ACC112 (cell line): ENCODE measurements around the gene SAT2.
A peak's percentile ranks its signal among the peaks of the same experiment; 100 is the strongest.
"Not testable (repeated sequence)": the region's sequence is repeated elsewhere in the genome, so short reads cannot be mapped to it uniquely, and the experiment has no call there.

Source experiments
- H2AFZ ChIP-seq: fragments of 200-600 bp; sonication (generic); one replicate; pipeline ENCODE4 v1.6.0; 2017; ENCODE audit warnings: antibody characterized with exemption, low read length; ENCODE audit not compliant: unreplicated experiment
- H3K27ac ChIP-seq: fragments of 200-600 bp; sonication (generic); 2 replicates; pipeline ENCODE4 v1.5.1; 2014; ENCODE audit warnings: low read depth, mild to moderate bottlenecking, antibody characterized with exemption, low read length, moderate library complexity
- H3K27me3 ChIP-seq: fragments of 200-600 bp; sonication (generic); 2 replicates; pipeline ENCODE4 v1.6.1; 2014; ENCODE audit warnings: mild to moderate bottlenecking, antibody characterized with exemption, low read length, moderate library complexity, mixed read lengths; ENCODE audit not compliant: insufficient read depth
- H3K36me3 ChIP-seq: fragments of 200-600 bp; sonication (generic); 2 replicates; pipeline ENCODE4 v1.6.1; 2016; ENCODE audit warnings: mild to moderate bottlenecking, antibody characterized with exemption, low read length, moderate library complexity, mixed read lengths; ENCODE audit not compliant: insufficient read depth
- H3K4me1 ChIP-seq: fragments of 200-600 bp; sonication (generic); one replicate; pipeline ENCODE4 v1.6.1; 2016; ENCODE audit warnings: low read length, mixed read lengths; ENCODE audit not compliant: insufficient read depth, unreplicated experiment, control insufficient read depth
- H3K4me3 ChIP-seq: fragments of 200-600 bp; sonication (generic); 2 replicates; pipeline ENCODE4 v1.5.1; 2014; ENCODE audit warnings: mild to moderate bottlenecking, low read depth, low read length
- H3K79me2 ChIP-seq: fragments of 200-600 bp; sonication (generic); one replicate; pipeline ENCODE4 v1.6.0; 2016; ENCODE audit warnings: low read length; ENCODE audit not compliant: control insufficient read depth, unreplicated experiment, insufficient read depth

The SAT2 gene

GRCh38 chr17:7634384-7634783 is 6.8 kb upstream of the SAT2 start:
- Histone ChIP-seq H3K36me3 (no peaks in the 10 kb centered on the region), H2AFZ (peak overlapping the region; percentile 77), H3K4me1 (no peaks in the 10 kb centered on the region), H3K27ac (no peak overlapping the region), H3K27me3 (no peaks in the 10 kb centered on the region), H3K4me3 (no peak overlapping the region), H3K79me2 (no peaks in the 10 kb centered on the region)

DNA sequence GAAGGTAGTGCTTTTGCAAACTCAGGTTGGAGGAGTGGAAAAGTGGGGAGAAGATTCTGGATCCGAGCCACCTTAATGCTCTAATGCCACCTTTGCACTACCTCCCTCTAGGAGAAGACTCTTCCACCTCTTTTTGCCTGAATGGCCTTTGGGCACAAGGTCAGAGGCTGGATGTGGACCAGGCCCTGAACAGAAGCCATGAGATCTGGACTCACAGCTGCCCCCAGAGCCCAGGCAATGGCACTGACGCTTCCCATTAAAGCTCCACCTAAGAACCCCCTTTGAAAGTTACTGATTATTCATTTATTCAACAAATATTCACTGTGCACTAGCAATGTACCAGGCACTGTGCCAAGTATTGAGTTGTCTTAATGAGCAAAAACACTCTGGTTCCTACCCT is 5.5 kb upstream of the SAT2 start:
- Histone ChIP-seq H3K27me3 (no peaks in the 10 kb centered on the region), H3K4me3 (no peak overlapping the region), H3K27ac (no peak overlapping the region), H3K4me1 (no peaks in the 10 kb centered on the region), H3K36me3 (no peaks in the 10 kb centered on the region), H2AFZ (peak overlapping the region; percentile 36), H3K79me2 (no peaks in the 10 kb centered on the region)

GRCh38 chr17:7632492-7632894 is 4.9 kb upstream of the SAT2 start:
- Histone ChIP-seq H3K4me1 (no peaks in the 10 kb centered on the region), H3K79me2 (peaks cover under 1% of the 10 kb centered on the region), H2AFZ (peak overlapping the region; percentile 36), H3K36me3 (no peaks in the 10 kb centered on the region), H3K4me3 (no peak overlapping the region), H3K27me3 (no peaks in the 10 kb centered on the region), H3K27ac (no peak overlapping the region)

GRCh38 chr17:7631398-7632380 is 4.1 kb upstream of the SAT2 start:
- Histone ChIP-seq H3K79me2 (peaks cover 6% of the 10 kb centered on the region), H2AFZ (no peak overlapping the region), H3K27me3 (no peaks in the 10 kb centered on the region), H3K27ac (no peak overlapping the region), H3K4me1 (no peaks in the 10 kb centered on the region), H3K36me3 (no peaks in the 10 kb centered on the region), H3K4me3 (no peak overlapping the region)

DNA sequence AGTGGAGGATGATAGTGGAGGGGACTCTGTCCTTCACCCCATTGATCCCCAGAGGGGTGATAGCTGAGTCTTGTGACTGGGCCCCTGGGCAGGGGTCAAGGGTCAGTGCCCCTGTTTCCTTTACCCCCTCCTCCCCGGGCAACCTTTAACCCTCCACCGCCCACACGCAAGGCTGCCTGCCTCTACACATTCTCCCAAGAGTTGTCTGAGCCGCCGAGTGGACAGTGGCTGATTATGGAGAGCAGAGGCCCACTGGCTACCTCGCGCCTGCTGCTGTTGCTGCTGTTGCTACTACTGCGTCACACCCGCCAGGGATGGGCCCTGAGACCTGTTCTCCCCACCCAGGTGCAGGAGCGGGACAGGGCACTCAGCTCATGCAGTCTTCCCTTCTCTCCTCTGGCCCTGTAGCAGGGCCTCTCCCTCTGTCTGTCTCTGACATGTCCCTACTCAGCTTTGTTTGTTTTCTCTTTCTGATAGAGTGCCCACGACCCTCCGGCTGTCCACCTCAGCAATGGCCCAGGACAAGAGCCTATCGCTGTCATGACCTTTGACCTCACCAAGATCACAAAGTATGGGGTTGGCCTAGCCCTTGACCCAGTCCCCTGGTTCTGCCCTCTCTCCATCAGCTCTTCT is 2.4 kb upstream of the SAT2 start, which contains the start of gene SHBG:
Gene SHBG (plus strand): TSS at position 197 of the 633 bp plus-strand sequence. CDS start 38 bp downstream, at position 235.
- no peak within 1 kb of the TSS for H2AFZ ChIP-seq
- H3K4me3 ChIP-seq = no peak within 1 kb of the TSS
- H3K36me3 ChIP-seq = no peaks in the 10 kb centered on the region
- no peaks in the 10 kb centered on the region for H3K27me3 ChIP-seq
- H3K79me2 ChIP-seq = peaks cover 9% of the 10 kb centered on the region
- H3K27ac ChIP-seq = no peak within 1 kb of the TSS
- no peaks in the 10 kb centered on the region for H3K4me1 ChIP-seq

DNA sequence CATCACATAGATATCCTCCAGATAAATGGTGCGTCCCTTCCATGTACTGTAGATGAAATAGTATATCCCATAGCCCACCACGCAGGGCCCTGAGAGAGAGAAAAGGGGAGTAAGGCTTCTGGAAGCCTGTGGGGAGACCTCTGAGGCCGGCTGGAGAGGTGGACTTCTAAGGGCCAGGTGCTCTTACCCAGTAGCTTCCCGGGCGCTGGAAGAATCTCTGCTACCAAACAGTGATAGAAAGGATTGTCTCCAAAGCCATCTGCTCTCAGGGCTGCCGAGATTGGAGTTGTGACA is 718 bp downstream of the SAT2 start:
- H3K27ac ChIP-seq = no peak overlapping the region
- no peaks in the 10 kb centered on the region for H3K4me1 ChIP-seq
- peaks cover 9% of the 10 kb centered on the region for H3K79me2 ChIP-seq
- peak overlapping the region; percentile 98 for H2AFZ ChIP-seq
- H3K27me3 ChIP-seq = no peaks in the 10 kb centered on the region
- H3K4me3 ChIP-seq = peak overlapping the region; percentile 100
- no peaks in the 10 kb centered on the region for H3K36me3 ChIP-seq

GRCh38 chr17:7626307-7626706 is 1.3 kb downstream of the SAT2 start:
- no peak overlapping the region for H3K27ac ChIP-seq
- no peaks in the 10 kb centered on the region for H3K27me3 ChIP-seq
- peaks cover 9% of the 10 kb centered on the region for H3K79me2 ChIP-seq
- no peaks in the 10 kb centered on the region for H3K4me1 ChIP-seq
- no peak overlapping the region for H2AFZ ChIP-seq
- H3K4me3 ChIP-seq = peak overlapping the region; percentile 100
- no peaks in the 10 kb centered on the region for H3K36me3 ChIP-seq

DNA sequence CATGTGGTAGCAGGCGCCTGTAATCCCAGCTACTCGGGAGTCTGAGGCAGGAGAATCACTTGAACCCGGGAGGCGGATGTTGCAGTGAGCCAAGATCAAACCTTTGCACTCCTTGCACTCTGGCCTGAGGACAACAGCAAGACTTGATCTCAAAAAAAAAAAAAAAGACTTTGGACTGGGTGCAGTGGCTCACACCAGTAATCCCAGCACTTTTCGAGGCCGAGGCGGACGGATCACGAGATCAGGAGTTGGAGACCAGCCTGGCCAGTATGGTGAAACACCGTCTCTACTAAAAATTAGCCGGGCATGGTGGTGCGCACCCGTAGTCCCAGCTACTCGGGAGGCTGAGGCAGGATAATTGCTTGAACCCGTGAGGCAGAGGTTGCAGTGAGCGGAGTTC is 1.9 kb downstream of the SAT2 start:
- H3K36me3 ChIP-seq, H3K4me3 ChIP-seq, H2AFZ ChIP-seq, H3K4me1 ChIP-seq, H3K27ac ChIP-seq, H3K27me3 ChIP-seq, H3K79me2 ChIP-seq: not testable (repeated sequence)

DNA sequence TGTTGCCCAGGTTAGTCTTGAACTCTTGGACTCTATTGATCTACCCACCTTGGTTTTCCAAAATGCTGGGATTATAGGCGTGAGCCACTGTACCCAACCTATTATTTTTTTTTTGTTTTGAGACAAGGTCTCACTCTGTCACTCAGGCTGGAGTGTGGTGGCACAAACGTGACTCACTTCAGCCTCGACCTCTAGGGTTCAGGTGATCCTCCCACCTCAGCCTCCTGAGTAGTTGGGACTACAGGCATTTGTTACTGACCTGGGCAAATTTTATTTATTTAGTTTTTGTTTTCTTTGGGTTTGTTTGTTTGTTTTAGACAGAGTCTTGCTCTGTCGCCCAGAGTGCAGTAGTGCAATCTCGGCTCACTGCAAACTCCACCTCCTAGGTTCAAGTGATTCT is 4.0 kb downstream of the SAT2 start:
- H3K79me2 ChIP-seq = peaks cover 9% of the 10 kb centered on the region
- H2AFZ ChIP-seq = no peak overlapping the region
- no peak overlapping the region for H3K4me3 ChIP-seq
- no peaks in the 10 kb centered on the region for H3K27me3 ChIP-seq
- no peaks in the 10 kb centered on the region for H3K36me3 ChIP-seq
- H3K4me1 ChIP-seq = no peaks in the 10 kb centered on the region
- H3K27ac ChIP-seq = no peak overlapping the region

- Histone ChIP-seq H3K36me3 (no peaks in the 10 kb centered on the region), H3K4me1 (no peaks in the 10 kb centered on the region), H3K79me2 (no peaks in the 10 kb centered on the region), H2AFZ (no peak overlapping the region), H3K27ac (no peak overlapping the region), H3K27me3 (no peaks in the 10 kb centered on the region), H3K4me3 (no peak overlapping the region)
Measured at GRCh38 chr17:7620835-7621234, 6.8 kb downstream of the SAT2 start.

DNA sequence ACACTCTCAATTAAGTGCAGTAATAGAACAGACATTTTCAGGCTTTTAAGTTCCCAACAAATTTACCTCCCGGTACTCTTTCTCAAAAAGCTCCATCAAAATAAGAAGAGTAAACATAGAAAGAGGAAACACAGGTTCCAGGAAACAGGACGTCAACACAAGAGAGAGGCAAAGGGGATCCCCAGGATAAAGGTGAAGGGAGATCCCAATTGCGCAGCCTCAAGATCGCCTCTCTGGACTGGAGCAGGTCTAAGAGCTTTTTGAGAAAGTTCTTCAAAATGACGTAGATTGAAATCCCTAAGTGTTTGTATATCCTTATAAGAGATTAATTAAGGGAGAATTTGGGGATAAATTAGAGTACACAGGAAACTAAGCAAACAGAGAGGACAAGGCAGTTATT is 9.0 kb downstream of the SAT2 start:
- no peak overlapping the region for H3K4me3 ChIP-seq
- peaks cover 2% of the 10 kb centered on the region for H3K4me1 ChIP-seq

More for the DNA sequence above, 9.0 kb downstream of the SAT2 start:
- H3K79me2 ChIP-seq = peaks cover 8% of the 10 kb centered on the region
- no peaks in the 10 kb centered on the region for H3K36me3 ChIP-seq
- no peaks in the 10 kb centered on the region for H3K27me3 ChIP-seq
- H2AFZ ChIP-seq = no peak overlapping the region
- H3K27ac ChIP-seq = no peak overlapping the region
